HG03060 (cell line): Measurements from ENCODE around the gene ZNF407.

ENCODE experiments used
- ATAC-seq: cut with Tn5 transposase; IDR thresholded peaks from one replicate; pipeline ENCODE4 v1.9.1; 2021; ENCODE audit warnings: low read depth, moderate number of reproducible peaks; ENCODE audit not compliant: unreplicated experiment

Gene ZNF407

GRCh38 chr18:74818516-74819175, 221.0 kb downstream of the ZNF407 start:
- ATAC-seq = no peak

- ATAC-seq = no peak
These were observed 221.9 kb downstream of the ZNF407 start for GRCh38 chr18:74819433-74820059.

GRCh38 chr18:74820160-74820780, 222.6 kb downstream of the ZNF407 start:
- no peak for ATAC-seq

- ATAC-seq = no peak
These were observed 227.8 kb downstream of the ZNF407 start for GRCh38 chr18:74825460-74825859.

DNA sequence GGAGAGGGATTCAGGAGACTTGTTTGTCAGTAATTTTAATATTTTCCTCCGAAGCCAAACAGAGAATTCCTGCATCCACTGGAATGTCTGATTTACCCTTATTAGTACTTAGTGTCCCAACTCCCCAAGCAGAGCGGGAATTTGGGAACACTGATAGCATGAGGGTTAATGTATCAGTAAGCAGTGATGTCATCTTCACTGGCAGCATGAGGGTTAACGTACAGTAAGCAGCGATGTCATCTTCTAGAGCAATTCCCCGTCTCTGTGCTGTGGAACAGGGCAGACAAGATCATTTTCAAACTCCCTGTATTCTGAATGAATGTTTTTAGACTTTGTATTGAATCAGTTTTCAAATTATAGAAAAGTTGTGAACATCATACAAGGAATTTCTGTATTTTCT, 228.9 kb downstream of the ZNF407 start:
- no peak for ATAC-seq

GRCh38 chr18:74828200-74828599, 230.5 kb downstream of the ZNF407 start:
- no peak for ATAC-seq

GRCh38 chr18:74831571-74832250, 234.0 kb downstream of the ZNF407 start:
- no peak for ATAC-seq

GRCh38 chr18:74832381-74832780, 234.7 kb downstream of the ZNF407 start:
- no peak for ATAC-seq

GRCh38 chr18:74832999-74833398, 235.3 kb downstream of the ZNF407 start:
- ATAC-seq = no peak

GRCh38 chr18:74834424-74835309, 237.0 kb downstream of the ZNF407 start:
- no peak for ATAC-seq

DNA sequence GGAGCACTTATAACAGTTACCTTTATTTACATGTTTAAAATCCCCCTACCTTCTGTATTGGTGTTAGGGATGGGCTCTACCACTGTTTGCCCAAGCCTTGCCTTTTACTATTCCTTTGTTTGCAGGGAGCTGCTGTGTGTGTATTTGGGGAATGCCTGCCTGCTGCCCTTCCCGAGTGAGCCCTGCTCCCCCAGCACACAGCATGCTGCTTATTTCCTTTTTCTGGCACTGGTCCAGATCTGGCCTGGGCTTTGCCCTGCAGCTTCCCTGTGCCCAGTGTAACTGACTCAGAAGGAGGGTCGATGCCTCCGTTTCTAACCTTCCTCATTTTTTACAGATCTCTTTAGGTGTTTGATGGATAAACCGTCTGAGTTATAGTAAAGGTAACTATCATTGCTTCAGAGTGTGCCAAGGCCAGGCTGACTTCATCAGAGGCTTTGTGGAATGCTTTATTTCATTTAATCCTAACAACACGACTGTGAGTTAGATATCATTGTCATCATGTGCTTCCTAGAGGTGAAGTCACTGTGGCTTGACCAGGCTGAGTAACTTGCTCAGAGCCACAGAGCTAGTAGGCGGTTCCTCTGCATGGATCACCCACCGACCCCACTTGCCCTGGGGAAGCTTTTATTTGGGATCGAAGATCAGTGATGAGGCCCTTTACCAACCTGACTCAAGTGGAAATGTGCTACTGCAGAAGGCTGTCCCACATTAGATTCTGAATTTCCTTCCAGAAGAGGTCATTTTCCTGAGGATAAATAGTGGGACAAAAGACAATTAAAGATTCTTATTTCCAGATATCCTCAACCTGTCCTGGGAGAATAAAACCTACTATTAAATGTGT, 238.8 kb downstream of the ZNF407 start:
- ATAC-seq = no peak

DNA sequence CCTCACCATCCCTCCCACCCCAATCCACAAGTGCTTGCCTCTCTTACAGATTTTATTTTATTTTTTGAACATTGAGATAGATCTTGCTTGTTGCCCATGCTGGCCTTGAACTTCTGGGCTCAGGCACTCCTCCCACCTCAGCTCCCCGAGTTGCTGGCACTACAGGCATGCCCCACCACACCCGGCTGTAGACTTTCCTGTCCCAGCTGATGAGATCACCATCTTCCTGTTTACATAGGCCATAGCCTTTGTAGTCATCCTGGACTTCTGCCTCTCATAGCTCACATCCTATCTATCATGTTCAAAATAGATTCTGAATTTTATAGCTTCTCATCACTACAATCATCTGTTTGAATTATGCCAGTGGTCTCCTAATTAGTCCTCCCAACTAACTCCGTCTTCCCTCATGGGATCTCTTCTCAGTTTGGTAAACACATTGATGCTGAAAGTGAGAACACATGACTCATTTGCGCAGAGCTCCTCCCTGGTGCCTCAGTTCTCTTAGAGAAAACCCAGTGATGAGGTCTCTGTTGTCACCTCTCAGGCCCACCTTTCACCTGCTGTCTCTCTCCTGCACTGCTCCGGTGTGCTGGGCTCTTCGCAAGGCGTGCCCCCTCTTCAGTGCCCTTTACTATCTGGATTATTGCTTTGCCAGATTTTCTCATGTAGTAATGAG, 243.0 kb downstream of the ZNF407 start:
- no peak for ATAC-seq

GRCh38 chr18:74841248-74841647, 243.6 kb downstream of the ZNF407 start:
- no peak for ATAC-seq

DNA sequence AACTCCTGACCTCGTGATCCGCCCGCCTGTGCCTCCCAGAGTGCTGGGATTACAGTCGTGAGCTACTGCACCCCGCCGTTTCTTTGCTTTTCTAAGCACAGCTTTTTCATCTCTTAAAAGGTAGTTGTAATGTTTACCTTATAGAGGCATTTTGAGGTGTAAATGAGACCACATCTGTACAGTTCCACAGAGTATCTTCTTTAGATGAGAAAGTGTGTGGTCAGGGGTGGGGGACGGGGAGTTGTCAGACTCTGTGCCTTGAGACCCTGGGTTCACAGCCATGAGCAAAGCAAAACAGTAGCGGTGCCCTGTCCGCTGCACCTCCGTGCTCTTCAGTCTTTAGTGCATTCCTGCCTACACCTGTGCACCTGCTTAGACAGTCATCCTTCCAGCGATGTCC, 251.6 kb downstream of the ZNF407 start:
- ATAC-seq = no peak

GRCh38 chr18:74856434-74856833, 258.8 kb downstream of the ZNF407 start:
- no peak for ATAC-seq

GRCh38 chr18:74856928-74857327, 259.3 kb downstream of the ZNF407 start:
- ATAC-seq = no peak

DNA sequence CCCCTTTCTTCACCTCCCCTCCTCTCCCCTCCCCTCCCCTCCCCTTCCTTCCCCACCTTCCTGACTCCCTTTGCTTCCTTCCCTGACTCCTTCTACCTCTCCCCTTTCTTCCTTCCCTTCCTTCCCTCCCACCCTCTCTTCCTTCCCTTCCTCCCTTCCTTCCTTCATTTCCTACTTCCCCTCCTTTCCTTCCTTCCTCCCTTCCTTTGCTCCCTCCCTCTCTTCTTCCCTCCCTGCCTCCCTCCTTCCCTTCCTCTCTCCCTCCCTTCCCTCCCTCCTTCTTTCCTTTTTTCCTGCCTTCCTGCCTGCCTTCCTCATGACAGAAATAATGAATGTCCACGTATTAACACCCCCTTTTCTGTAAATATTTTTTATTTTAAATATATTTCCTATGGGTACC, 260.2 kb downstream of the ZNF407 start:
- no peak for ATAC-seq

- ATAC-seq = no peak
These were observed 263.5 kb downstream of the ZNF407 start for GRCh38 chr18:74861154-74861553.

DNA sequence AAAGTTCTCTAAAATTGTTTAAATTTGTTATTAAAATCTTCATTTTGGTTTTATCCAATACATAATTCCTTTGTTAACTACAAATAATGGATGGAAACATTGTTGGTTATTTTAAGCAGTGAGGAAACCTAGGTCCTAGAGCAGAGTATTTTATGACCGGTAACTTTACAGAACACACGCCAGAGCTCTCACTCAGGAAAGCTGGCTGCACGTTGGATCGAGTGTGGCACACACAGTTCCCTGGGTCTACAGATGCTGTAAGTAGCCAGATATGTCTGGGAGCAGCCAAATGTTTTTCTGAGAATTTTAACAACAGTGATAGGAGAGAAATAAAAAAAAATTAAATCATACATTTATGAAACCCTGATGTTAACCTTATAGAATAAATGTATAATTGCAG, 264.4 kb downstream of the ZNF407 start:
- no peak for ATAC-seq
